ENCODE data around the gene TPM3. TPM values are rescaled to one million over a fixed set of nuclear protein-coding genes. Genes with fewer than 3 reads are reported as not detected.

TPM3 gene
- total and polyA plus RNA-seq, 9 of the 15 experiments (the other 6 are each of a cell fraction or from before 2014, with no cell fraction given) = 202 to 604 (median 421) TPM

DNA sequence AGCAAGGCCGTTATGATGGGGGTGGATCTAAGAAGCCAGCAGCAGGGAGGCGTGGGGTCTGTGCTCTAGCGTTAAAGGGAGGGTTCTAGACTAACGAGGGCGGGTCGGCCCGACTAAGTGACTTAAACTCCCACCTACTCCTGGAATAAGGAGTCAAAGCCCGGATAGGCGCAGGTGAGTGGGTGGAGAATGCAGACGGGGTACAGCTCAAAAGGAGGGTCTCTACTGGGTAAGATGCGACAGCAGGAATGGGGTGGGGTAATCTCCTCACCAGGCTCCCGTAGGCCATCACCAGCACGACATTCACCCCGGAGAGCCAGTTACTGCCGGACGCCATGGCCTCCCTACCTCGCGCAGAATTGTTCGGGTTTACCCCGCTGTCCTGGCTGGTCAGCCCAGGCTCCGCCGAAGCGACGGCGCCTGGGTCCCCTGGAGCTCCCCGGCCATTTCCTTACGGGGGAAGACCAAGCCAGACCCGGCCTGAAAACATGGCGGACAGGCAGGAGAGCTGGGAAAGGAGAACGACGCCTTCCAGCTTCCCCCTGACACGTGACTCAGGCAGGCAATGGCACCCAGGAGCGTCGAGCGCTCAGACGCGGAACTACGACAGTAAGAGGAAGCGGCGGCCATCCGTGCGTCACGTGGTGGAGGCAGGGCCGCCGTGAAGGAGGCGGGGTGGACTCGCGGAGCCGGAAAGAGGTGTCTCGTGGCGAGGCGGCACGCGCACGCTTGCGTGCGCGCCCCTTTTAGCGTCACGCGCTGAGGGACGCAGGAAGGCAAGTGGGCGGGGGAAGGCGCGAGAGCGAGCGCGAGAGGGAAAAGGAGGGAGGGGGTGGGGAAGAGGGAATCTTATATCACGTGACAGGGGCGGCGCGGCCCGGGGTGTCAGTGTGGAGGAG is 28.4 kb upstream of the TPM3 start, which contains the start of gene UBAP2L (continued):
- TF ChIP-seq, protein P1, sequence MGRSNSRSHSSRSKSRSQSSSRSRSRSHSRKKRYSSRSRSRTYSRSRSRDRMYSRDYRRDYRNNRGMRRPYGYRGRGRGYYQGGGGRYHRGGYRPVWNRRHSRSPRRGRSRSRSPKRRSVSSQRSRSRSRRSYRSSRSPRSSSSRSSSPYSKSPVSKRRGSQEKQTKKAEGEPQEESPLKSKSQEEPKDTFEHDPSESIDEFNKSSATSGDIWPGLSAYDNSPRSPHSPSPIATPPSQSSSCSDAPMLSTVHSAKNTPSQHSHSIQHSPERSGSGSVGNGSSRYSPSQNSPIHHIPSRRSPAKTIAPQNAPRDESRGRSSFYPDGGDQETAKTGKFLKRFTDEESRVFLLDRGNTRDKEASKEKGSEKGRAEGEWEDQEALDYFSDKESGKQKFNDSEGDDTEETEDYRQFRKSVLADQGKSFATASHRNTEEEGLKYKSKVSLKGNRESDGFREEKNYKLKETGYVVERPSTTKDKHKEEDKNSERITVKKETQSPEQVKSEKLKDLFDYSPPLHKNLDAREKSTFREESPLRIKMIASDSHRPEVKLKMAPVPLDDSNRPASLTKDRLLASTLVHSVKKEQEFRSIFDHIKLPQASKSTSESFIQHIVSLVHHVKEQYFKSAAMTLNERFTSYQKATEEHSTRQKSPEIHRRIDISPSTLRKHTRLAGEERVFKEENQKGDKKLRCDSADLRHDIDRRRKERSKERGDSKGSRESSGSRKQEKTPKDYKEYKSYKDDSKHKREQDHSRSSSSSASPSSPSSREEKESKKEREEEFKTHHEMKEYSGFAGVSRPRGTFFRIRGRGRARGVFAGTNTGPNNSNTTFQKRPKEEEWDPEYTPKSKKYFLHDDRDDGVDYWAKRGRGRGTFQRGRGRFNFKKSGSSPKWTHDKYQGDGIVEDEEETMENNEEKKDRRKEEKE (IDR thresholded peaks at IDR 0.05; ENCODE audit: borderline replicate concordance in 1 of 2, control insufficient read depth in 1 of 2, low read depth in 2 of 2, low read length in 1 of 2) = 0 out of 4 replicates have a peak, but pooled peaks of 1 of the 2 experiments have one; percentile 42
- TF ChIP-seq, protein P2, sequence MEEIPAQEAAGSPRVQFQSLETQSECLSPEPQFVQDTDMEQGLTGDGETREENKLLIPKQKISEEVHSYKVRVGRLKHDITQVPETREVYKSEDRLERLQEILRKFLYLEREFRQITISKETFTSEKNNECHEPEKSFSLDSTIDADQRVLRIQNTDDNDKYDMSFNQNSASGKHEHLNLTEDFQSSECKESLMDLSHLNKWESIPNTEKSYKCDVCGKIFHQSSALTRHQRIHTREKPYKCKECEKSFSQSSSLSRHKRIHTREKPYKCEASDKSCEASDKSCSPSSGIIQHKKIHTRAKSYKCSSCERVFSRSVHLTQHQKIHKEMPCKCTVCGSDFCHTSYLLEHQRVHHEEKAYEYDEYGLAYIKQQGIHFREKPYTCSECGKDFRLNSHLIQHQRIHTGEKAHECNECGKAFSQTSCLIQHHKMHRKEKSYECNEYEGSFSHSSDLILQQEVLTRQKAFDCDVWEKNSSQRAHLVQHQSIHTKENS (CRISPR knock-in tag; IDR thresholded peaks at IDR 0.05) = no peak
- TF ChIP-seq ZFP30 (CRISPR knock-in tag; IDR thresholded peaks at IDR 0.05; ENCODE audit: borderline replicate concordance) = no peak
- peak; percentile 93 to 94 for TF ChIP-seq NRF1 (conservative IDR thresholded peaks at IDR 0.05 in 1 of 2, IDR thresholded peaks at IDR 0.05 in 1 of 2)
- TF ChIP-seq EWSR1 (IDR thresholded peaks at IDR 0.05; ENCODE audit: borderline replicate concordance, low read depth, partially characterized antibody) = no peak
- TF ChIP-seq, protein P3, sequence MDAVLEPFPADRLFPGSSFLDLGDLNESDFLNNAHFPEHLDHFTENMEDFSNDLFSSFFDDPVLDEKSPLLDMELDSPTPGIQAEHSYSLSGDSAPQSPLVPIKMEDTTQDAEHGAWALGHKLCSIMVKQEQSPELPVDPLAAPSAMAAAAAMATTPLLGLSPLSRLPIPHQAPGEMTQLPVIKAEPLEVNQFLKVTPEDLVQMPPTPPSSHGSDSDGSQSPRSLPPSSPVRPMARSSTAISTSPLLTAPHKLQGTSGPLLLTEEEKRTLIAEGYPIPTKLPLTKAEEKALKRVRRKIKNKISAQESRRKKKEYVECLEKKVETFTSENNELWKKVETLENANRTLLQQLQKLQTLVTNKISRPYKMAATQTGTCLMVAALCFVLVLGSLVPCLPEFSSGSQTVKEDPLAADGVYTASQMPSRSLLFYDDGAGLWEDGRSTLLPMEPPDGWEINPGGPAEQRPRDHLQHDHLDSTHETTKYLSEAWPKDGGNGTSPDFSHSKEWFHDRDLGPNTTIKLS (IDR thresholded peaks at IDR 0.05; ENCODE audit: borderline replicate concordance, low read depth) = peak; percentile 87
- TF ChIP-seq ZSCAN32 (CRISPR knock-in tag; IDR thresholded peaks at IDR 0.05) = no peak
- TF ChIP-seq ZNF584 (CRISPR knock-in tag; IDR thresholded peaks at IDR 0.05; ENCODE audit: low read depth) = no peak
- no peak; a peak in 1 of 4 replicates for TF ChIP-seq KDM4B (IDR thresholded peaks at IDR 0.05; ENCODE audit: borderline replicate concordance in 2 of 2, low read depth in 1 of 2)
- TF ChIP-seq SMAD3 (CRISPR knock-in tag; conservative IDR thresholded peaks at IDR 0.05) = 0 out of 2 replicates have a peak, but pooled peaks have one; percentile 18
- peak; percentile 75 for TF ChIP-seq SP1 (CRISPR knock-in tag; IDR thresholded peaks at IDR 0.05)
- no peak for TF ChIP-seq BRCA1 (IDR thresholded peaks at IDR 0.05)
- TF ChIP-seq BRCA1 (CRISPR knock-in tag; IDR thresholded peaks at IDR 0.05) = no peak
- TF ChIP-seq, protein P4, sequence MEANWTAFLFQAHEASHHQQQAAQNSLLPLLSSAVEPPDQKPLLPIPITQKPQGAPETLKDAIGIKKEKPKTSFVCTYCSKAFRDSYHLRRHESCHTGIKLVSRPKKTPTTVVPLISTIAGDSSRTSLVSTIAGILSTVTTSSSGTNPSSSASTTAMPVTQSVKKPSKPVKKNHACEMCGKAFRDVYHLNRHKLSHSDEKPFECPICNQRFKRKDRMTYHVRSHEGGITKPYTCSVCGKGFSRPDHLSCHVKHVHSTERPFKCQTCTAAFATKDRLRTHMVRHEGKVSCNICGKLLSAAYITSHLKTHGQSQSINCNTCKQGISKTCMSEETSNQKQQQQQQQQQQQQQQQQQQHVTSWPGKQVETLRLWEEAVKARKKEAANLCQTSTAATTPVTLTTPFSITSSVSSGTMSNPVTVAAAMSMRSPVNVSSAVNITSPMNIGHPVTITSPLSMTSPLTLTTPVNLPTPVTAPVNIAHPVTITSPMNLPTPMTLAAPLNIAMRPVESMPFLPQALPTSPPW (CRISPR knock-in tag; IDR thresholded peaks at IDR 0.05) = no peak
- TF ChIP-seq MTA2 (IDR thresholded peaks at IDR 0.05; ENCODE audit: low read depth) = 0 out of 2 replicates have a peak, but pooled peaks have one; percentile 6
- TF ChIP-seq ZNF77 (CRISPR knock-in tag; IDR thresholded peaks at IDR 0.05) = no peak
- peak; percentile 30 for TF ChIP-seq PCBP1 (IDR thresholded peaks at IDR 0.05; ENCODE audit: low read depth, low read length, poor library complexity, severe bottlenecking)
- no peak for TF ChIP-seq KAT2B (IDR thresholded peaks at IDR 0.05; ENCODE audit: low read depth, low read length)
- TF ChIP-seq ZNF76 (CRISPR knock-in tag; IDR thresholded peaks at IDR 0.05; ENCODE audit: borderline replicate concordance) = peak; percentile 73; the same call in 1 of the 2 replicates

Measured in K562 (cell line).